Endothelial cell of umbilical vein (primary cell): ENCODE data around the gene TFF2. TPM values are rescaled to one million over a fixed set of nuclear protein-coding genes. Genes with fewer than 3 reads are reported as not detected.

Experiments used
- BruUV-seq: library from RNA; stranded (reverse); fragments of 400-500 nt; replicated peaks from 2 replicates; lab custom pipeline; 2021; lab: Mats Ljungman, UMichigan
- CTCF ChIA-PET: fragments of 300-600, 350-600 bp; sonication (Branson Sonifier 250); formaldehyde crosslinking; loops from one replicate; lab custom pipeline; 2021; ENCODE audit warnings: antibody characterized with exemption, inconsistent platforms; lab: Charles Lee
- POLR2A ChIA-PET: fragments of 300-600, 350-600 bp; sonication (Branson Sonifier 250); formaldehyde crosslinking; loops from one replicate; lab custom pipeline; 2021; ENCODE audit warnings: antibody characterized with exemption, inconsistent platforms; lab: Charles Lee
- DNase-seq: peaks from one replicate; pipeline ENCODE4 v3.0.0-alpha.2; 2011; ENCODE audit warnings: low read depth, low spot score
- FAIRE-seq: peaks from 2 replicates; lab custom pipeline; 2011; peaks lifted over from hg19 to GRCh38; lab: Jason Lieb, UNC
- H2AFZ ChIP-seq: 2 replicates; pipeline ENCODE4 v1.6.0; 2012; ENCODE audit warnings: low read depth, low read length, control low read depth, inconsistent platforms
- H3K27ac ChIP-seq: 2 replicates; pipeline ENCODE4 v1.5.1; 2011; ENCODE audit warnings: low read depth, mild to moderate bottlenecking, control low read depth, low read length, moderate library complexity; ENCODE audit not compliant: insufficient read depth
- H3K27me3 ChIP-seq, 2 experiments: 2 replicates each; pipeline versions ENCODE4 v1.6.0 to v1.6.1; 2011; ENCODE audit warnings: low read length in 2 of 2, mixed read lengths in 1 of 2; ENCODE audit not compliant: control insufficient read depth in 2 of 2, insufficient read depth in 2 of 2
- H3K36me3 ChIP-seq, 2 experiments: 2 replicates in 1 of 2; 3 replicates in 1 of 2; pipeline ENCODE4 v1.5.1; 2011; ENCODE audit warnings: low read length in 2 of 2, mild to moderate bottlenecking in 1 of 2, moderate library complexity in 1 of 2; ENCODE audit not compliant: control insufficient read depth in 2 of 2, insufficient read depth in 2 of 2; ENCODE audit errors: extremely low read depth in 1 of 2
- H3K4me1 ChIP-seq: 3 replicates; pipeline ENCODE4 v1.5.1; 2011; ENCODE audit warnings: mild to moderate bottlenecking, low read length; ENCODE audit not compliant: control insufficient read depth, insufficient read depth; ENCODE audit errors: extremely low read depth
- H3K4me2 ChIP-seq: 2 replicates; pipeline ENCODE4 v1.6.1; 2011; ENCODE audit warnings: low read length, control low read depth, mixed read lengths; ENCODE audit not compliant: insufficient read depth
- H3K4me3 ChIP-seq, 3 experiments: fragments of 200-600 bp in 1 of 3; sonication (generic), shearing (Covaris generic) in 1 of 3; replicated peaks in 1 of 3; 2 replicates each; pipeline ENCODE4 v1.5.1; 2011 to 2016; ENCODE audit warnings: control low read depth in 3 of 3, low read length in 3 of 3, mild to moderate bottlenecking in 2 of 3, inconsistent platforms in 1 of 3, low read depth in 1 of 3, moderate library complexity in 1 of 3; ENCODE audit not compliant: insufficient read depth in 1 of 3
- H3K79me2 ChIP-seq: 2 replicates; pipeline ENCODE4 v1.6.0; 2012; ENCODE audit warnings: low read length, inconsistent platforms; ENCODE audit not compliant: control insufficient read depth, insufficient read depth
- H3K9ac ChIP-seq: replicated peaks from 2 replicates; pipeline ENCODE3; 2011; ENCODE audit warnings: low read length, control low read depth; ENCODE audit not compliant: insufficient read depth; ENCODE audit errors: extremely low read depth
- H3K9me1 ChIP-seq: replicated peaks from 3 replicates; pipeline ENCODE4 v1.6.0; 2011; ENCODE audit warnings: mild to moderate bottlenecking, low read length; ENCODE audit not compliant: control insufficient read depth, insufficient read depth; ENCODE audit errors: extremely low read depth
- H3K9me3 ChIP-seq: replicated peaks from 2 replicates; pipeline ENCODE4 v1.5.1; 2012; ENCODE audit warnings: low read length, inconsistent platforms; ENCODE audit not compliant: control insufficient read depth, insufficient read depth
- H4K20me1 ChIP-seq: replicated peaks from 2 replicates; pipeline ENCODE3; 2011; ENCODE audit warnings: mild to moderate bottlenecking, low read length; ENCODE audit not compliant: control insufficient read depth, insufficient read depth; ENCODE audit errors: extremely low read depth
- EZH2 ChIP-seq: IDR thresholded peaks from 2 replicates; pipeline ENCODE4 v1.6.1; 2012; ENCODE audit warnings: borderline replicate concordance, low read depth, mild to moderate bottlenecking, moderate library complexity, low read length, inconsistent platforms; ENCODE audit not compliant: severe bottlenecking
- FOS ChIP-seq: IDR thresholded peaks from 2 replicates; pipeline ENCODE4 v1.6.1; 2011; ENCODE audit warnings: mild to moderate bottlenecking, low read length, moderate library complexity, borderline replicate concordance; ENCODE audit not compliant: insufficient read depth
- GATA2 ChIP-seq: IDR thresholded peaks from 2 replicates; pipeline ENCODE4 v1.7.0; 2011; ENCODE audit warnings: low read depth, mild to moderate bottlenecking, moderate library complexity, mixed read lengths, low read length; ENCODE audit not compliant: insufficient read length, insufficient read depth
- JUN ChIP-seq: IDR thresholded peaks from 2 replicates; pipeline ENCODE4 v1.6.1; 2011; ENCODE audit warnings: borderline replicate concordance, low read depth; ENCODE audit not compliant: insufficient read length, insufficient read depth
- MYC ChIP-seq: IDR thresholded peaks from one replicate; pipeline ENCODE4 v1.6.1; 2011; ENCODE audit warnings: mild to moderate bottlenecking, low read depth, low read length
- POLR2A ChIP-seq: IDR thresholded peaks from 2 replicates; pipeline ENCODE4 v1.6.1; 2012; ENCODE audit warnings: low read depth, mild to moderate bottlenecking, control low read depth, low read length
- POLR2AphosphoS5 ChIP-seq: IDR thresholded peaks from 2 replicates; pipeline ENCODE4 v1.6.1; 2012; ENCODE audit warnings: low read depth, mild to moderate bottlenecking, control low read depth, low read length, moderate library complexity; ENCODE audit not compliant: insufficient read depth
- dilution Hi-C: fragments of 300-500 bp; cut with MboI; formaldehyde crosslinking; loops from one replicate; pipeline ENCODE4 v1.15.0; 2019; ENCODE audit warnings: low sequenced_read_pairs; ENCODE audit not compliant: extremely low pct_ligation_motif_present
- intact Hi-C: fragments of 100-400 bp; cut with micrococcal nuclease; formaldehyde crosslinking; loops from one replicate; pipeline ENCODE4 v1.10.0; 2022
- polyA plus RNA-seq, 4 experiments: library from polyadenylated mRNA; depleted of rRNA in 3 of 4; stranded (reverse) in 3 of 4; unstranded in 1 of 4; fragments of >200 nt; gene quantifications; 2 replicates each; pipeline versions ENCODE4 v1.2.1 to v1.2.3, GENCODE V29; 2011 to 2012; ENCODE audit warnings: missing spikeins in 1 of 4
- total RNA-seq: library from RNA; stranded (reverse); gene quantifications from 2 replicates; pipeline ENCODE4 v1.2.3, GENCODE V29; 2021
- TF ChIP-seq, protein P1 (sequence below), 2 donors: IDR thresholded peaks; 1 replicate in 1 of 2; 2 replicates in 1 of 2; pipeline ENCODE4 v1.5.1; 2011; ENCODE audit warnings: low read length in 2 of 2, mild to moderate bottlenecking in 2 of 2, moderate library complexity in 2 of 2, control low read depth in 1 of 2, inconsistent platforms in 1 of 2, low read depth in 1 of 2; ENCODE audit not compliant: insufficient read depth in 1 of 2; ENCODE audit errors: extremely low read depth in 1 of 2
- TF ChIP-seq, protein P2 (sequence below): IDR thresholded peaks from 2 replicates; pipeline ENCODE4 v1.6.1; 2011; ENCODE audit not compliant: insufficient read depth, insufficient read length

The TFF2 gene
- total and polyA plus RNA-seq, 2 donors (not counting 3 experiments of a cell fraction or from before 2014, with no cell fraction given): not detected

DNA sequence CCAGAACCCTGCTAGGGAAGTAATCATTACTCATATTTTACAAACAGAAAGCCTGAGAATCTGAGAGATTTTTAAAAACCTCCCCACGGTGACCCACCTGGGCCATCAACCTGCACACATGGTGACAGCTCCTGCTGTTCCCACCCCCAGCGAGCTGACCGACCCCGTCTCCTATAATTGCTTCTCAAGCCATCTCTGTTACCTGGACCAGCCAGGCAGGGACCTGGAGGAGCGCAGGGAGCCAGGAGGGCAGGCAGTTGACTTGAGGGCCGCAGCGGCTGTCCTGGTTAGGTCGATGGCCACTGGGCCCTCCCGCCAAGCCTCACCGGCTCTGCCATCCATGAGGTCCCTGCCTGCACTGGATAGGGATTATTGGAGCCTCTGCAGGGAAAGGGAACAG, 7.7 kb downstream of the TFF2 start:
- Histone ChIP-seq H3K27me3 (peaks cover 0 to 4% of the 10 kb centered on the region in 2 experiments), H3K9ac (no peak overlapping the region), H2AFZ (no peak overlapping the region), H4K20me1 (no peaks in the 10 kb centered on the region), H3K4me1 (no peaks in the 10 kb centered on the region), H3K4me3 (no peak overlapping the region), H3K9me3 (no peaks in the 10 kb centered on the region), H3K79me2 (no peaks in the 10 kb centered on the region), H3K9me1 (no peaks in the 10 kb centered on the region), H3K27ac (no peak overlapping the region), H3K36me3 (no peaks in the 10 kb centered on the region), H3K4me2 (no peak overlapping the region)
- DNase-seq (no peak), FAIRE-seq (no peak)
- no TSS peak for BruUV-seq
- TF ChIP-seq FOS (no peak), EZH2 (no peak), MYC (no peak), JUN (no peak), POLR2AphosphoS5 (no peak), GATA2 (no peak), POLR2A (no peak)
- TF ChIP-seq, protein P1, sequence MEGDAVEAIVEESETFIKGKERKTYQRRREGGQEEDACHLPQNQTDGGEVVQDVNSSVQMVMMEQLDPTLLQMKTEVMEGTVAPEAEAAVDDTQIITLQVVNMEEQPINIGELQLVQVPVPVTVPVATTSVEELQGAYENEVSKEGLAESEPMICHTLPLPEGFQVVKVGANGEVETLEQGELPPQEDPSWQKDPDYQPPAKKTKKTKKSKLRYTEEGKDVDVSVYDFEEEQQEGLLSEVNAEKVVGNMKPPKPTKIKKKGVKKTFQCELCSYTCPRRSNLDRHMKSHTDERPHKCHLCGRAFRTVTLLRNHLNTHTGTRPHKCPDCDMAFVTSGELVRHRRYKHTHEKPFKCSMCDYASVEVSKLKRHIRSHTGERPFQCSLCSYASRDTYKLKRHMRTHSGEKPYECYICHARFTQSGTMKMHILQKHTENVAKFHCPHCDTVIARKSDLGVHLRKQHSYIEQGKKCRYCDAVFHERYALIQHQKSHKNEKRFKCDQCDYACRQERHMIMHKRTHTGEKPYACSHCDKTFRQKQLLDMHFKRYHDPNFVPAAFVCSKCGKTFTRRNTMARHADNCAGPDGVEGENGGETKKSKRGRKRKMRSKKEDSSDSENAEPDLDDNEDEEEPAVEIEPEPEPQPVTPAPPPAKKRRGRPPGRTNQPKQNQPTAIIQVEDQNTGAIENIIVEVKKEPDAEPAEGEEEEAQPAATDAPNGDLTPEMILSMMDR (IDR thresholded peaks at IDR 0.05; ENCODE audit: extremely low read depth in 1 of 2, insufficient read depth in 1 of 2, low read depth in 1 of 2, low read length in 2 of 2): no peak
- TF ChIP-seq, protein P2, sequence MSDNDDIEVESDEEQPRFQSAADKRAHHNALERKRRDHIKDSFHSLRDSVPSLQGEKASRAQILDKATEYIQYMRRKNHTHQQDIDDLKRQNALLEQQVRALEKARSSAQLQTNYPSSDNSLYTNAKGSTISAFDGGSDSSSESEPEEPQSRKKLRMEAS: no peak
- dilution Hi-C loops (no loop called here), intact Hi-C loops (no loop called here)
- ChIA-PET CTCF (interaction anchor here (3.1 kb wide), 1 partner anchor 33 kb away, joined by 10 read pairs; no protein-coding TSS in a partner anchor), POLR2A (no interaction called here)
